ENCODE results near the gene KLRK1.

- TF ChIP-seq CTCF (conservative IDR thresholded peaks at IDR 0.05 in 1 of 2, IDR thresholded peaks at IDR 0.05 in 1 of 2; ENCODE audit: extremely low read depth in 1 of 2, insufficient read depth in 1 of 2, low read depth in 1 of 2, low read length in 2 of 2) = no peak
- no peak for TF ChIP-seq EZH2 (IDR thresholded peaks at IDR 0.05; ENCODE audit: borderline replicate concordance, low read length)
These were observed 11.0 kb upstream of the KLRK1 start for GRCh38 chr12:10400829-10401228.
